ENCODE data around the gene CNNM1.

Gene CNNM1

DNA sequence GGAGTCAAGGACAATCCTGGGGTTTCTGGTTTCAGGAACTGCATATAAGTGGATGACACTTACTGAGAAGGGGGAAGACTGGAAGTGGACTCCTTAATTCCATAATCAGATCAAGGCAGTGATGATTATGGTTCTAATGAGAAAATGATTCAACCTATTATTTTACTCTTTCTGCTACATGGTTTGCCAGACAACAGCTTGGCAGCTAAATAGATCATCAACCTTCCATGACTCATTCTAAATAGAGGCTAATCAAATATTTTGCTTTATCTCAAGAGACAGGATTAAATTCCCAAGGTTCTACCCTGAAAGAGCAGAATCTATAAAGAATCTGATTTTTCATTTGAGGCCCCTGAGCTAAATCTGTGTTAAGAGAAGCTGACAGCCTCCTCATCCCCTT lies 46.3 kb downstream of the CNNM1 start:
- DNase-seq, result no peak

DNA sequence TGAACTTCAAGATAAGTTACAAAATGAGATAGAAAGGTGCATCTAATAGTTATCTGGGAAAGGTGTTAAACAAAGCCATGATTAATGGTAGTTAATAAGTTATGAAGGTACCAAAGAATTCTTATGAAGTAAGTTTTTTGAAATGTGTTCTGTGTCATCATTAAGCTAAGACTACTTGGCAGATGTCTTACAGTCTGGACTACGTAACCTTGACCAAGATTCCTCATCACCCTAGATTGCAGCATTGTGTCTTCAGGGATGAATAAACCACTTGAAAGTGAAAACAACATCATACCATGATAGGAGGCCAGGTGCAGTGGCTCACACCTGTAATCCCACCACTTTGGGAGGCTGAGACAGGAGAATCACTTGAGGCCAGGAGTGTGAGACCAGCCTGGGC lies 53.0 kb downstream of the CNNM1 start:
- no peak for DNase-seq

DNA sequence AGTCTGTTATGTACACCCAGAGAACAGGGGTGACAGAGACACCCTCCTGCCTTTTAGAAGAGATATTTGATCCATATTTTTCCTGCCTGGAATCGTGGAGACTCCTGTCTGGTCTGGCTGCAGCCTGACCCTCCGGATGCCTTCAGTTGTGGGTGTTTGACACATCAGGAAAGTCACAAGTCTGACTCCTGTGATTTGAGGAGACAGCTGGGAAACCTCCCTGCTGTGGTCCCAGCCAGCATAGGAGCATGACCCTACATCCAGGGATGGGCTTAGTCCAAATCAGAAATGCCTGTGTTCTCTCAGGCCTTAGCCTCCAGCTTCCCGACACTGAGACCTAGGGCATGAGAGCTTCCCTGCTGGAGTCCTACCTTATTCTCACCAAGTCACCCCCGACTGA lies 57.9 kb downstream of the CNNM1 start:
- DNase-seq, result no peak

DNA sequence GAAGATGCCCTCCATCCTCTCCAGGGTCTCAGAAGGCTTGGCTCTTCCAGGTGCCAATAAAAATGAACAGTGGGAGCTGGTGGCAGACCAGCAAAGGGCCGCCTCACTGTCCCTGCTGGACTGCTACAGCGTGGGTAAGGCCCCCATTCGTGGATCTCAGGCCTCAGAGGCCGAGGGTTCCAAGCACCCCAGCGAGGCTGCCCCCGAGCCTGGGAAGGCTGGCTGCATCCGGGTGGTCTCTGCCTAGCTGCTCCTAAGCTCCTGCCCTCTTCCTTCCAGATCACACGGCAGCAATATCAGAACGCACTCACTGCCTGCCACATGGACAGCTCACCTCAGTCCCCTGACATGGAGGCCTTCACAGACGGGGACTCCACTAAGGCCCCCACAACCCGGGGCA lies 58.4 kb downstream of the CNNM1 start:
- DNase-seq, result no peak

DNA sequence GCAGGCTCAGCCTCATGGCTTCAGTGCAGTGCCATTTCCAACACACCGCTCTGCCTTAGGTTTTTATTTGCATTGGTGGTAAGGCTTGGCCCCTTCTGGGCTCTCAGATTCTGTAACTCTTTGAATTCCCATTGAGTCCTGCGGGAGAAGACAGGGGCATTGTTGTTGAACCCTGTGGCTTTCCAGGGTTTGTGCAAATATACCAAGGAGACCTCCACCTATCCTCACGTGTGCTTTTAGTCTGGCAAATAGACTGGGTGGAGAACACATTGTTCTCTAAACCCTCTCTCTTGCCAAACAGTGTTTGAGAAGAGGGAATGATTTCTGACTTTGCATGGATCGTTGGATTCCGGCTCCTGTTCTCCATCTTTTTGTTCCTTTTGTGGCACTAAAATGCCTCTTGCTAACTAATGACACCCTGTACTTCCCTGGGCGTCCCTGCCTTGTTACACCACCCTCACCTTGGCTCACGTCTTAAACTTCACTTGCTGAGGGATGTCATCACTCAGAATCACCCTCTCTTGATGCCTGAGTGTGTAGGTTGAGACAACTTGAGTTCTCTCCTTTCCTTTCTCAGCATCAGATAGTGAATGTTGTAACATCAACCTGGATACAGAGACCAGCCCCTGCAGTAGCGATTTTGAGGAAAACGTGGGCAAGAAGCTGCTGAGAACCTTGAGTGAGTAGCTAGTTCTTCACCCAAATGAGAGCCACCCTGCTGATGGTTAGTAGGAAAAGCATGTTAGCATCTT lies 60.7 kb downstream of the CNNM1 start:
- DNase-seq, result no peak

DNA sequence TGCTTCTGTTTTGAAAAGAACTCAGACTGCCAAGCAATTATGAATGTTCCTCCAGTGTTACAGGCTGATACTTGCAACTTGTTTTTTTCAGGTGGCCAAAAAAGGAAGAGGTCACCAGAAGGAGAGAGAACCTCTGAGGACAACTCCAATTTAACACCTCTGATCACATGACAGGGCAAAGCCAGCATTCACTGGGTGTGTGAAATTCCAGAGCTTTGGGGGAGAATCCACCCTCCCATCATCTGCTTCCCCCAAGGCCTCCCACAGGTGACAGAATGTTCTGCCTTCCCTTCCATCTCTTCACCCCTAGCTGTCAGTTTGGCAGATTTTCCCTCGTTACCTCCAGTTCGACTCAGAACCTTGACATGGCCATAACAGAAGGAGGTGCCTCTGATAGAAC lies 62.2 kb downstream of the CNNM1 start:
- no peak for DNase-seq

DNA sequence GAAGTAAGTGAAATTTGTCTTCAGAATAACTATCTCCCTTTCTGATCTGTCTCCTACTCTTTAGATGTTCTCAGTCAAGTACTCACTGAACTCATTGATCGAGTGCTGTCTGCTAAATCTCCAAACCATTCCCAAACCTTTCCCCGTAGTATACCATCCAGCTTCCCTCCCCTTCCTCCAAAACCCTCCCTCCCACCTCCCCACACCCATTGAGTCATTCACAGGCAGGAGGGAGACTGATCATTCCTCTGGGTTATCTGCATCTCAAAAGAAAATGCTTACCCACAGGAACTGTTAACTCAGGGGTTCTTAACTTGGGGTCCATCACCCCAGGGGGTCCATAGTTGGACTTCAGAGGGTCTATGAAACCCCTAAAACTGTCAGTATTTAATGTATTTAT lies 63.9 kb downstream of the CNNM1 start:
- DNase-seq, result no peak

DNA sequence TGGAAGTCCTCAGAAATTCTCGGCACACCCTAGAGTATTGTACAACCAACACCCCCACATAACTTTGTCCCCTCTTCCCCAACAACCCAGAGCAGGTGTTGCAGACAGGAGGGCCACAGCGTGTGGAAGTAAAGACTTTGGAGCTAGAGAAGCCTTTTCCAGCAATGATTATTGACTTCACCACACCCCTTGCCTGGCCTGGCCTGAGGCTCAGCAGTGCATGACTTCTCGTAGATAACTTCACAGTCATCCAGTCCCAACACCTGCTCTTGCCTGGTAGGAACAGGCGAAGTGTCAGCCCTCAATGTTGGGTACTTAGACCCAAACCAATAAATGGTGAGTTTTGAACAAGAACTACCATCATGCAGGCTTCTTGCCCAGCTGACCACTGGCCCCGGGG lies 64.5 kb downstream of the CNNM1 start:
- no peak for DNase-seq

DNA sequence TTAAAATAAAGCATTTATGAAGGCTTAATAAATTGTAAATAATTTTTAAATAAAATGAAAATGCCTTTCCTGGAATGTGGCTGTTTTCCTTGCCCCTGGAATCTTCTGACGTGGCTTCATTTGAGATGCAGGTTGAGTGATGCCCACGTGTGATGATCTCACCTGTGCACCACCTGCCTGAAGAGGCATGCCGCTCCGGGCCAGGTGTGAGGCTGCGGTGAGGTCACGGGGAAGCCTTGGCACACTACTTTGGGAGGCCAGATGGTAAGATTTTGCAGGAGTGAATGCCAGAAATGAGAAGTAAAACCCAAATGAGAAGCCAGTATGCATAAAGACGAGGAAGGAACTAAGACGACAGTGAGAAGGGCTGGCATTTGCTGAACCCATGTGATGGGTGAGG lies 65.1 kb downstream of the CNNM1 start:
- peak; percentile 59 for DNase-seq

DNA sequence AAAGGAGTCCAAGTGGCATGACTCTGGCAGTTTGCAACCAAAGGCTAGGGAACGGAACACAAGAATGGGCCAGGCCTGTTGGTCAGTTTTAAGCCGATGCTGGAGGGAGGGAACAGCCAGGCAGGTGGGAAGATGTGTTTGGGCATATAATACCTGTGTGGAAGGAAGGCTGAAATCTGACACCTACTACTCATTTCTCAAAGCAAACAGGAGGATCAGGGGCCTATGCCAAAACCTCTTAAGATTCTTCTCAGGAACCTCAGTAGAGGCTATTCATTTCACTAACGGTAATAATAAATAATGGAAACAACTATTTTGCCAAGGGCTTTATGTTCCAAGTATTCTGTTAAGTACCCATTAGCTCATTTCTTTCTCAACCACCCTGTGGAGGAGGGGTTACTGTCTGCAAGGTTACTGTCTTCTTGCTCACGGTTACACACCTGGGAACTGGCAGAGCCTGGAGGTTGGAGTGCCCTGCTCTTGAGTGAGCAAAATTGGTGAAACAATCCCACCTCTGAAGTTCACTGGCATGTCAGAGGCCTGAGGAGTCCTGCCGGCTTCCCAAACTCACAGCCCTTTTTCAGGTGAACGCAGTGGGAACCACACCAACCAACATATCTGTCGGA lies 65.7 kb downstream of the CNNM1 start:
- peak; percentile 77 for DNase-seq

DNA sequence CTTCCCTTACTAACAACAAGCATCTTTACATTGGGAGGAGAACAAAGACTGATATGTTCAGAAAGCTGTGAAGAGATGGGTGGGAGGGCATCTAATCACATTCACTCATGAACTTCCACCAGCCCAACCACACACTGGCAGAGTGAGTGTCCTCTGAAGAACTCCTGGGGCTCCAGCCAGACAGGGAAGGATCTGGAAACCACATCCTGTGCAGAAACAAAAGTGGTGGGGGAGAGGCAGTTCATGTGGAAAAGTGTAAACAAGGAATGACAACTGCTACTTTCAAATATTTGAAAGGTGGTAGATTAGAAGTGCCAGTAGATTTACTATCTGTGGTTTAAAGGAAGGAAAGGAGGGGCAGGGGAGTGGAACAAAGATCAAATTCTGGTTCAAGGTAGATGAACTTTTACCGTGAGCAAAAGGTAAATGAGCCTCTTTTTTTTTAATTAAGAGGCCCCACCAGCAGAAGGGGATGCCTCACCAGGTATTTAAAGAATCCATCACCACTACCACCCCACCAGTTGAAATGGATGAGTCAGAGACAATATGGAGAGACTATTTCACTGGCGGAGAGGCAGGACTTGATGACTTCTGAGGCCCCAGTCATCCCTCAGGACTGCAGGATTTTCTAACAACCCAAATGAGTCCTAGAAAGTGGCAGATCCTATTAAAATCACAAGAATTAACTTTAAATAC lies 66.7 kb downstream of the CNNM1 start:
- DNase-seq, result peak; percentile 1

DNA sequence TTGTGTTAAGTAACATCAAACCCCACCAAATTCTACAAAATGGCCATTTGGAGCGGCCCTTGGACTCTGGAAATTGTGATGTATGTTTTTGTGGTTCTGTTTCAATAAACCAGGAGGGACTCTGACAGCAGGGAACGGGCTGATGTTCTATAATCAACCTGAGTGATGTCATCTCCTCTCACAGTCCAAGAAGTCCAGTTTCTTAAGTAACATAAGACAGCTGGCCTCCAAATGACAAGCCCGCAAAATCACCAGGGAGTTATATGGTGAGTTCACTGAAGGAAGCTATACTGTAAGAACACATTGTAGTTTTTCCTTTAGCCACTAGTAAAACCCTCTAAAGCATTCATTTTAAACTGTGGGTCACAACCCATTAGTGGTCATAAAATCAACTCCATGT lies 67.3 kb downstream of the CNNM1 start:
- no peak for DNase-seq

DNA sequence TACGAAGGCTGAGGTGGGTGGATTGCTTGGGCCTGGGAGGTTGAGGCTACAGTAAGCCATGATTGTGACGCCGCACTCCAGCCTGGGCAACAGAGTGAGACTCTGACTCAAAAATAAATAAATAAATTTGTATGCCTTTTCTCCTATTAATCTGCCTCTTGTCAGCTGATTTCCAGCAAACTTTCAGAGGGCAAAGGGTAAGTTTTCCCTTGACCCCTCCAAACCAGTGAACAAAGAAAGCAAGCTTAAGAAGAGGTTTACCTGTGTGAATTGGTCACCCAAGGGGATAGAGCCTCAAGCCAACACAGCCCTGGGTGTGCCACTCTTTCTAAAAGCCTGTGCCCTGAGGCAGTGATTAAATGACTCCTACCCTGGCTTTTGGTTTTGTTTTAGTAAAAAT lies 70.5 kb downstream of the CNNM1 start:
- no peak for DNase-seq

DNA sequence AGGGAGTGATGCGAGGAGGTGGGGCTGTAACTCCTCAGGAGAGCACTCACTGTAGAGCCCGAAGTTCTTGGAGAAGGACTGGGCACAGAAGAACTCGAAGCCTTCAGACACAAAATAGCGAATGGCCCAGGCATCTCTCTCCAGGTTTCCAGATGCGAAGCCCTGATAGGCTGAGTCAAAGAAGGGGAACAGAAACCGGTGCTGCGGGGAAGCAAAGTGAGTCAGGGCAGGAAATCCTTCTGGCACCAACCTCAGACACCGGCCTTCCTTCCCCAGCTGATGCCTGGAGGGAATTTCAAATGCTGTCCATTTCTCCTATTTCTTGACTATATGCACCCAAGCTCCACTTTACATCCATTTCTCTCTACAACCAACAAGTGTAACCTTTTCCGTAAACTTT lies 74.5 kb downstream of the CNNM1 start:
- no peak for DNase-seq

DNA sequence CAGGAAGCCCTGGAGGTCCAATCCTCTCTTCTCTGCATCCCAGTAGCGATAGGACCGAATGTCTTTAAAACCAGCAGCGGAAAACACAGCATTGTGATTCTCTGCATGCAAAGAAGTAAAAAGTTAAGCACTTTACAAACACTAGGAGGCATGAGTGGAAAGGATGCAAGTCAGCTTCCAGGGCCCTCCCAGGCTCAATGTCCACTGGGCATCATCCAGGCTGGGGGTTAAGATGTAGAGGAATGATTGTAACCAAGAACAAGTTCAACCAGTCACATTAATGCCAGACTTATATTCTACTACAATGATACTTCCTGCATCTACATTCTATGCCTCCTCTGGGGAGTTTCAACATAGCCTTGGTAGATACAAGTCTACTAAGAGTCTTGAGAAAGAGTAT lies 77.0 kb downstream of the CNNM1 start:
- DNase-seq, result no peak

DNA sequence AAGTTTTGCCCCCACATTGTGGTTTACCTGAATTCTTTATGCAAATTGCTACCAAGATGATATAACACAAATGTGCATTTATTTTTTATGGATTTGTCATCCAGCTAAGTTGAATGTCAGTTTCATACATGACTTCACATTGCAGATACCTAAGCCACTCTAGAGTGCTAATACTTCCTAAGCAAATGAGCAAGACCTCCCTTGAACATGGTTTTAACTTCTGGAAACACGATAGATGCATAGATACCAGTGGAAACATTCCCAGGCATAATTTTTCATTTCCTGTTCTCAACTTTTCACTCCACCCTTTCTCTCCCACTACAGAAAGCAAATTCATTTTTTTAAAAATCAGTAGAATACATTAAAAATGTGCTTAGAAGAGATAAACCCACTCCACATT lies 81.0 kb downstream of the CNNM1 start:
- DNase-seq, result no peak

DNA sequence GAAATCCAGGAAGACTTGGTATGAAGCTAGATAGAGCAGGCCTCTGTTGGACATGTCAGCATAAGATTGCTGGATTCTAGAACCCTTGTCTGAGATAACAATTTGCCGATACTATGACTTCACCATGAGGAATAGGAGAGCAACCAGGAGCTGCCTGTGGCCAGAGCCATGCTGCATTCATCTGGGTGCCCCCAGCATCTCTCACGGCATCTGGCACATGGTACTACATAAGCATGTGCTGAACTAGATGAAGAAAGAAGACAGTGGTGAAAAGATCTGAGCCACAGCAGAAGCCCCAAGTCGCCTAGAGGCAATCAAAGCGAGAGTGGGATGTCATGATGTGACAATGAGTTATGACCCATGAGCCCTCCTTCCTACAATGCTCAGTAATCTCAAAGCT lies 81.7 kb downstream of the CNNM1 start:
- no peak for DNase-seq

DNA sequence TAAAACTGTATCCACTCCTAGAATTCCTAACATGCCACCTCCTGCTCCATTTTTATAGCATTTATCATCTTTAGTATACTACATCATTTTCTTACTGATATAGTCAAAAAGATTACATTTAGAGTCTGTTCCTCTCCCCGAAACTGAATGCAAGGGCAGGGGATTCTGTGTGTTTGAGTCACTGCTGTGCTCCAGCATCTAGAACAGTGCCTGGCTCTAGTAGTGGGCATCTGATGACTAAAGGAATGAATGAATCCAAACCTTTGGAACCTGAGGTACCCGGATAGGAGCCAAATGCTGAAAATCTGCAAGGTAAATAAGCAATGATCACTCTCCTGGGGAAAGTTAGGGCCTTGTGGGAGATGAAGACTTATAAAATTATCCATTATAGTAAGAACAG lies 82.4 kb downstream of the CNNM1 start:
- DNase-seq, result no peak

DNA sequence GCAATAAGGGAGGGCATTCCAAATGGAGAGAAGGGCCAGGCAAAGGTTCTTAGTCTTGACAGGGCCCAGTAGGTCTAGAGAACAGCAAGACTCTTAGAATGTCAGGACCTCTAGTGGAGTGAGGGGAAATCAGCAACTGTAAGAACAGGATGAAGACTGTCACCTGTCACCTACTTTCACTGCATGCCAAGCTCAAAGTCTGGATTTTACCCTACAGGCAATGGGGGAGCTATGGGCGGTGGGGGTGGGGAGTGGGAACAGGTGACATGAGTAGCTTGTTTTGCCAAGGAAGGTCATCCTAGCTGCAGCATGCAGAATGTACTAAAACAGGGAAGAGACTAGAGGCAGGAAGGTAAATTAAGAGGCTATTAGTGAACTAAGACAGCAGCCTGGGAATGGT lies 82.9 kb downstream of the CNNM1 start:
- no peak for DNase-seq

DNA sequence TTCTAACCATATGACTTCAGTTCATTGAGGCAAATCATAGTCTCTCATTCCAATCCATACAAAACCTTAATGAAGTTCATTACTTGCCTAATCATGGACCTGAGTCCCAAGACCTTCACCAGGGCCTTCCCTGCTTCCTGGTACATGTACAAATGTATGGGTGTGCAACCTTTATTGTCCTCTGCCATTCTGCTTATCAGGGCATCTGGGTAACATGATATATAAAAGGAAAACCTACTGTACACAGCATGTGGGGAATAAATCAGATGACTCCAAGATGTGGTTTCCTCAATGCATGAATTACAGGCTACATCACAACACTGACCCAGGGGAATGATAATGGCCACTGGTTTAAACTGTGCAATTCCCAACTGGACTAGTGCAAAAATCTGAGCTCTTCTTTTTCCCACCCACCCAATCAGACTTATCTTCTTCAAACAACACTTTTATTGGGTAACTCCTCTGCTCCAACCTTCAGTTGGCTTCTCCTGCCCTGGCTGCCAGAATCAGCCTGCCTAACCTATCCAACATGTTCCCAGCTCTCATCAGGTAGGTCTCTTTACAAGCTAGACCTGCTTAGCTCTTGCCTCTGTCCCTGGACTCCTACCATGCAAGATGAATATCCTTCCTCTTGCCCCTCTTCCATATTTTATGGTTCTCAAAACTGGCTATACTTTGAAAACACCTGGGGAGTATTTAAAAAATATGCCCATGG lies 89.9 kb downstream of the CNNM1 start:
- DNase-seq, result no peak

DNA sequence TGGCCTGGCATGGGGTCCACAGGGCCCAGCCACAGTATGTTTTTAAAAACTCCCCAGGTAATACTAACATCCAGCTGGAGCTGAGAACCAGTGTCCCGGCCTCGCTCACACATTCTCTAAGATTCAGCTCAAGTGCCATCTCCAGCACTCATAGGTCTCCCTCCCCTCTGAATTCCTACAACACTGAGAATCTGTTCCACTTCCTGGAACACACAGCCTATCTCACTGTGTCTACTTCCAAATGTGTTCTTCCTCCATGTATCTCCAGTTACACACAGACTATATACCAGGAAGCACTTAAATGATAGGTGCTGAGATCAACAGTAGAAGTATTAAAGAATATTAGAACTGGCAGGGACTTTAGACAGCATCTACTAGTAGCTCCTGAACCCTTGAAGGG lies 90.5 kb downstream of the CNNM1 start:
- no peak for DNase-seq

DNA sequence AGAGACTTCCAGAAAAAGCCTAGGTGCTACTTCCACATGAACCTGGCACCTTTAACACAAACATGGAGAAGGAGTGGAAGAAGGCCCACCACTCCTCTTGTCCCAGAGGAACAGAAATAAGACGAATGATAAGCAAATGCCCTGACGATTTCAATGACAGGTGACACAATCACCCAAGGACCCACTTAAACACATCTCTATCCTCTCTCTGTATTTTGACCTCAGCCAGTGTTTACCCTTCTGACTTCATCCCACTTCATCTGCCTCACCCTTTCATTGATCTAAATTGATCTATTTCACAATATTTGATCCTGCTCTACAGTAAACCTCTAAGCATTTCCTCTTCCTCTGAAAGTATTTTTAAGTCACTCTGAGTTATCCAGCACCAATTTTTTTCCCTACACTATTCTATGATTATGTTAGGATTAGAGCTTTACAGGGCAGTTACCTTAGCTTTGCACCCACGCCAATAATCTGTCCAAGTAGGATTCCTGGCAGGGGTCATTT lies 92.1 kb downstream of the CNNM1 start:
- no peak for DNase-seq

DNA sequence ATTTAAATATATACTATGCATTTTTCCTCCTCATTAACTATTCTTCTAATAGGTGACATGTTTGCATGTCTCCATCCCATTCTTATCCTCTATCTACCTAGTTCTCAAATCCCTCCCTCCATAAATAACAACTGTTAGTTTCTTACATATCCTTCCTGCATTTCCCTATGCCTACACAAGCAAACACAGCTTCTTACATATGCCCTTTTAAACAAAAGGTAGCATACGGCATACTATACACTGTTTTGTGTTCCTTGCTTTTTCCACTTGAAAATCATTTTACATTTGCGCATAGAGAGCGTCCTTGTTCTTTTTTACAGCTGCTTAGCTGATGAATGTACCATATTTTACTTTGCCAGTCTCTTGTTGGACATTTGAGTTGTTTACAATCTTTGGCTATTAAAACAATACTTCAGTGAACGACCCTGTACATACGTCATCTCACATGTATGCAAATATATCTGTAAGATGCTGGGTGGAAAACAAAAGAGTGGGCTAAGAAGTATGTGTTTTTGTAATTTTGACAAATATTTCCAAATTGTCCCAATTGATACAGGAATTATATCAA lies 93.5 kb downstream of the CNNM1 start:
- no peak for DNase-seq

All from DMS79 (cell line).